Brain microvascular endothelial cell (primary cell): ENCODE measurements around the gene PTPRA.

Experiments
- DNase-seq: peaks from one replicate; pipeline ENCODE4 v3.0.0-alpha.2; 2020
- H3K27ac ChIP-seq: fragments of 250-450 bp; sonication (Bioruptor Pico); 2 replicates; pipeline ENCODE4 v1.5.1; 2020; ENCODE audit warnings: mild to moderate bottlenecking, moderate library complexity
- H3K27me3 ChIP-seq: fragments of 250-450 bp; sonication (Bioruptor Pico); replicated peaks from 2 replicates; pipeline ENCODE4 v1.5.1; 2020; ENCODE audit warnings: mild to moderate bottlenecking
- H3K36me3 ChIP-seq: fragments of 250-450 bp; sonication (Bioruptor Pico); replicated peaks from 2 replicates; pipeline ENCODE4 v1.5.1; 2020; ENCODE audit warnings: mild to moderate bottlenecking
- H3K4me3 ChIP-seq: 2 replicates; pipeline ENCODE4 v1.5.1; 2011; ENCODE audit warnings: low read depth, mild to moderate bottlenecking, control low read depth, low read length, moderate library complexity
- CTCF ChIP-seq: IDR thresholded peaks from 2 replicates; pipeline ENCODE4 v1.5.1; 2011; ENCODE audit warnings: low read depth, mild to moderate bottlenecking, moderate library complexity, low read length, control low read depth, inconsistent platforms; ENCODE audit errors: missing control alignments
- in situ Hi-C: cut with HindIII; loops from 2 replicates; pipeline ENCODE4 v1.10.0; 2017; ENCODE audit warnings: low sequenced_read_pairs, low pct_ligation_motif_present

Gene PTPRA

DNA sequence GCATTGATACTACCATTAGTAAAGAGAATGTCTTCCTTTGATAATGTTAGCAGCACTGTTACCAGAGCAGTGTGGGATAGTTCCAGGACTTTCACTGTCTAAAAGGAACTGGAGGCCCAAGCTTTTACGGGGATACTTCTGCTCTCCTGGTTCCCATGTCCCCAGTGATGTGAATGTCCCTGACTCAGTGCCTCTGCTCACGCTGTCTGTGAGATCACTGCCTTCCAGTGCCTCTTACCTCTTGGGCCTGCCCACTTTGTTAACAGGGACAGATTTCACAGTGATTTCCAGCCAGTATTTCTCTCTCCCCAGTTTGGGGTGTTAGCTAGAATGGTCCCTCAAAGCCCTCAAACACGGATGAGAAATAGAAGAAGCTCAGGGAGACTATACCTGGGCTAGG is 14.4 kb downstream of the PTPRA start:
- H3K36me3 ChIP-seq, result no peaks in the 10 kb centered on the region
- in situ Hi-C loops, result no loop called here
- H3K4me3 ChIP-seq, result no peak overlapping the region
- DNase-seq, result no peak
- H3K27me3 ChIP-seq, result no peaks in the 10 kb centered on the region
- no peak overlapping the region for H3K27ac ChIP-seq
- TF ChIP-seq CTCF, result no peak

- H3K27me3 ChIP-seq, result no peaks in the 10 kb centered on the region
- no peak for TF ChIP-seq CTCF
- no peaks in the 10 kb centered on the region for H3K36me3 ChIP-seq
- in situ Hi-C loops, result no loop called here
- H3K27ac ChIP-seq, result no peak overlapping the region
- DNase-seq, result no peak
- no peak overlapping the region for H3K4me3 ChIP-seq
These were observed 15.1 kb downstream of the PTPRA start for GRCh38 chr20:2888224-2888955.

DNA sequence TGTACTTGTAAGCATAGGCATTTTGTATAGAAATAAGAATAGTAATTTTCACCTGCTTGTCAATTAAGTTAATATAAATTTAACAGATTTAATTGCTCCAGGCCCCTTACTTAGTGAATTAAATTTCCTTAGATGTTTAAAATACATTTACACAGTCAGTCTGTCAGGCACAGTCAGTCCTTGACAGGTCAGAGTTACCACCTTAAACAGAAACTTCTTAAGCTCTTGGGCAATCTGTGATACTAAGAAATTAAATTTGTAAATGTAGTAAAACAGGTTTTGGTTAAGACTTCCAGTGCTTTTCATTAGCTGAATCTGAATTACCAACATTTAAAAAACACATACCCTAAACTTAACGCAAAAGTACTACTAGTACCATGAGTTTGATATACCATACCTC is 15.9 kb downstream of the PTPRA start:
- Histone ChIP-seq H3K27ac (no peak overlapping the region), H3K36me3 (no peaks in the 10 kb centered on the region), H3K4me3 (no peak overlapping the region), H3K27me3 (no peaks in the 10 kb centered on the region)
- TF ChIP-seq CTCF, result no peak
- no peak for DNase-seq
- in situ Hi-C loops, result no loop called here

DNA sequence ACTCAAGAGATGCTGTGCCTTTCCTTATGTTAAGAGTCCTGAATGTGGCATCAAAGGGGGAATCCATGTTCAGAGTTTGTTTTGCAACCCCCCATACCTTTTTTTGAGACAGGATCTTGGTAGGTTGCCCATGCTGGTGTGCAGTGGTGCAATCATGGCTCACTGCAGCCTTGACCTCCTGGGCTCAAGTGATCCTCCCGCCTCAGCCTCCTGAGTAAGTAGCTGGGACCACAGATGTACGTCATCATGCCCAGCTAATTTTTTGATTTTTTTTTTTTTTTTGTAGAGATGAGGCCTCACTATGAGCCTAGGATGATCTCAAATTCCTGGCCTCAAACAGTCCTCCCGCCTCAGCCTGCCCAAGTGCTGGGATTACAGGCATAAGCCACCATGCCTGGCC is 16.5 kb downstream of the PTPRA start:
- H3K4me3 ChIP-seq, result no peak overlapping the region
- no peak overlapping the region for H3K27ac ChIP-seq
- no peaks in the 10 kb centered on the region for H3K36me3 ChIP-seq
- in situ Hi-C loops, result no loop called here
- no peak for TF ChIP-seq CTCF
- H3K27me3 ChIP-seq, result no peaks in the 10 kb centered on the region
- DNase-seq, result no peak

DNA sequence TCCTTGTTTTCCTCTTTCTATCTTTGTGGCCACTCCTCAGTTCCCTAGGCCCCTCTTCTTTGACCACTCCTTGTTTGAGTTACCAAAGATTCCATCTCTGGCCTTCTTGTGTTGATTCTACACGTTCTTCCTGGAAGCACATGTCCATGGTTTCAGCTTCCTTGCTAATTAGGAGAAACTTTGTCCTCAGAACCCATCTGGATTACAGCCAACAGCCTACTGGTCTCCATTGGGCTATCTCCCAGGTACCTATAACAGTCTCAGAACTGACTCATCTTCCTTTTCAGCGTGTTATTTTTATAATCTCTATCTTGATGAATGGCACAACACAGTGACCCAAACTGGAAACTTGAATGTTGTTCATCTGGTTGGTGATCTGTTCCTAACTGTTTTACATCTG is 17.5 kb downstream of the PTPRA start:
- H3K27ac ChIP-seq, result no peak overlapping the region
- TF ChIP-seq CTCF, result no peak

GRCh38 chr20:2891343-2891742 is 18.1 kb downstream of the PTPRA start:
- Histone ChIP-seq H3K36me3 (no peaks in the 10 kb centered on the region), H3K27me3 (no peaks in the 10 kb centered on the region), H3K4me3 (no peak overlapping the region), H3K27ac (no peak overlapping the region)
- no peak for DNase-seq
- no peak for TF ChIP-seq CTCF
- in situ Hi-C loops, result no loop called here

More for the DNA sequence above, 17.5 kb downstream of the PTPRA start:
- in situ Hi-C loops, result no loop called here
- no peak for DNase-seq
- Histone ChIP-seq H3K27me3 (no peaks in the 10 kb centered on the region), H3K36me3 (no peaks in the 10 kb centered on the region), H3K4me3 (no peak overlapping the region)
